H1 (cell line): ENCODE data around the gene NDC80. TPM values are rescaled to one million over a fixed set of nuclear protein-coding genes. Genes with fewer than 3 reads are reported as not detected.

Experiments
- CTCF ChIA-PET: fragments of 300-600 bp; sonication (Branson Sonifier 250); formaldehyde crosslinking; loops from one replicate; lab custom pipeline; 2021; ENCODE audit not compliant: partially characterized antibody; lab: Charles Lee
- POLR2A ChIA-PET: fragments of 300-600 bp; sonication (Branson Sonifier 250); formaldehyde crosslinking; loops from one replicate; lab custom pipeline; 2021; ENCODE audit warnings: inconsistent platforms; ENCODE audit not compliant: partially characterized antibody; lab: Charles Lee
- DNase-seq, 2 experiments: peaks; one replicate each; pipeline versions ENCODE4 v3.0.0 to v3.0.0-alpha.2; 2010 to 2022; ENCODE audit warnings: low spot score in 2 of 2, low read depth in 1 of 2, mixed read lengths in 1 of 2
- FAIRE-seq: peaks from 2 replicates; lab custom pipeline; 2011; peaks lifted over from hg19 to GRCh38; lab: Jason Lieb, UNC
- H2AFZ ChIP-seq: 2 replicates; pipeline ENCODE4 v1.8.1; 2012; ENCODE audit warnings: low read length, inconsistent platforms
- H2AK5ac ChIP-seq: 2 replicates; pipeline ENCODE4 v1.6.1; 2013; ENCODE audit warnings: low read depth, low read length
- H2BK120ac ChIP-seq: replicated peaks from 2 replicates; pipeline ENCODE3; 2013; ENCODE audit warnings: low read depth, low read length, inconsistent platforms
- H2BK12ac ChIP-seq: 2 replicates; pipeline ENCODE4 v1.6.1; 2013; ENCODE audit warnings: low read depth, low read length
- H2BK15ac ChIP-seq: 2 replicates; pipeline ENCODE4 v1.6.1; 2013; ENCODE audit warnings: low read length
- H2BK20ac ChIP-seq: 2 replicates; pipeline ENCODE4 v1.6.1; 2013; ENCODE audit warnings: low read length
- H2BK5ac ChIP-seq: 2 replicates; pipeline ENCODE4 v1.6.1; 2013; ENCODE audit warnings: low read depth, low read length
- H3K14ac ChIP-seq: 2 replicates; pipeline ENCODE4 v1.6.1; 2013; ENCODE audit warnings: inconsistent platforms; ENCODE audit not compliant: insufficient read length
- H3K18ac ChIP-seq: 2 replicates; pipeline ENCODE4 v1.6.1; 2013; ENCODE audit warnings: low read length; ENCODE audit errors: extremely low read depth
- H3K23ac ChIP-seq: 2 replicates; pipeline ENCODE4 v1.6.1; 2013; ENCODE audit warnings: inconsistent platforms; ENCODE audit not compliant: insufficient read length
- H3K23me2 ChIP-seq: 2 replicates; pipeline ENCODE4 v1.6.1; 2013; ENCODE audit warnings: low read depth, low read length
- H3K27ac ChIP-seq: 2 replicates; pipeline ENCODE4 v1.6.1; 2011; ENCODE audit warnings: low read depth, low read length, inconsistent platforms
- H3K27me3 ChIP-seq, 4 experiments: replicated peaks in 1 of 4; 1 replicate in 1 of 4; 2 replicates in 3 of 4; pipeline versions ENCODE4 v1.6.1 to v1.8.1; 2011 to 2013; ENCODE audit warnings: low read length in 3 of 4, mild to moderate bottlenecking in 3 of 4, inconsistent platforms in 2 of 4, mixed read lengths in 2 of 4, moderate library complexity in 1 of 4; ENCODE audit not compliant: control insufficient read depth in 3 of 4, insufficient read depth in 3 of 4; ENCODE audit errors: extremely low read depth in 1 of 4
- H3K36me3 ChIP-seq, 4 experiments: 2 replicates each; pipeline versions ENCODE4 v1.6.1 to v1.8.1; 2011 to 2013; ENCODE audit warnings: mild to moderate bottlenecking in 4 of 4, low read length in 3 of 4, moderate library complexity in 2 of 4, control low read depth in 1 of 4, inconsistent platforms in 1 of 4; ENCODE audit not compliant: insufficient read depth in 4 of 4, control insufficient read depth in 2 of 4
- H3K4ac ChIP-seq: replicated peaks from 2 replicates; pipeline ENCODE3; 2013; ENCODE audit warnings: low read length, low read depth, mixed read lengths, inconsistent platforms; ENCODE audit not compliant: insufficient read length
- H3K4me1 ChIP-seq, 4 experiments: replicated peaks in 1 of 4; 1 replicate in 1 of 4; 2 replicates in 3 of 4; pipeline versions ENCODE4 v1.6.1 to v1.8.1; 2011 to 2013; ENCODE audit warnings: low read length in 3 of 4, inconsistent platforms in 2 of 4, mixed read lengths in 1 of 4; ENCODE audit not compliant: insufficient read depth in 4 of 4, control insufficient read depth in 3 of 4
- H3K4me2 ChIP-seq, 2 experiments: 2 replicates each; pipeline versions ENCODE4 v1.6.1 to v1.8.1; 2011 to 2013; ENCODE audit warnings: low read depth in 2 of 2, low read length in 2 of 2, control low read depth in 1 of 2, inconsistent platforms in 1 of 2, mild to moderate bottlenecking in 1 of 2; ENCODE audit not compliant: insufficient read depth in 1 of 2
- H3K4me3 ChIP-seq, 4 experiments: fragments of 200-600, 300-600 bp in 1 of 4; sonication (generic), shearing (Covaris generic), sonication (Bioruptor Twin) in 1 of 4; 2 replicates each; pipeline versions ENCODE4 v1.5.1 to v1.8.1; 2011 to 2016; ENCODE audit warnings: low read length in 4 of 4, low read depth in 3 of 4, control low read depth in 2 of 4, inconsistent platforms in 2 of 4, mild to moderate bottlenecking in 2 of 4, mixed read lengths in 1 of 4, moderate library complexity in 1 of 4; ENCODE audit not compliant: insufficient read depth in 2 of 4; ENCODE audit errors: extremely low read depth in 1 of 4
- H3K56ac ChIP-seq: replicated peaks from 2 replicates; pipeline ENCODE3; 2013; ENCODE audit warnings: low read depth, mild to moderate bottlenecking, mixed read lengths, low read length, inconsistent platforms; ENCODE audit not compliant: insufficient read length
- H3K79me1 ChIP-seq: 2 replicates; pipeline ENCODE4 v1.6.1; 2013; ENCODE audit warnings: low read depth, low read length, control low read depth
- H3K79me2 ChIP-seq, 2 experiments: 2 replicates each; pipeline versions ENCODE4 v1.6.1 to v1.8.1; 2012 to 2013; ENCODE audit warnings: low read length in 2 of 2, mild to moderate bottlenecking in 2 of 2, inconsistent platforms in 1 of 2; ENCODE audit not compliant: insufficient read depth in 2 of 2, control insufficient read depth in 1 of 2
- H3K9ac ChIP-seq, 4 experiments: replicated peaks in 1 of 4; 1 replicate in 1 of 4; 2 replicates in 3 of 4; pipeline versions ENCODE4 v1.6.1 to v1.8.1; 2011 to 2013; ENCODE audit warnings: low read depth in 3 of 4, low read length in 3 of 4, control low read depth in 2 of 4, mild to moderate bottlenecking in 2 of 4, moderate library complexity in 2 of 4, inconsistent platforms in 1 of 4; ENCODE audit errors: extremely low read depth in 1 of 4
- H3K9me3 ChIP-seq, 2 experiments: 2 replicates each; pipeline versions ENCODE4 v1.6.1 to v1.8.1; 2012 to 2013; ENCODE audit warnings: mild to moderate bottlenecking in 2 of 2, moderate library complexity in 2 of 2, control low read depth in 1 of 2, inconsistent platforms in 1 of 2, low read depth in 1 of 2, low read length in 1 of 2, mixed read lengths in 1 of 2; ENCODE audit not compliant: insufficient read depth in 2 of 2
- H4K20me1 ChIP-seq, 2 experiments: replicated peaks in 1 of 2; 2 replicates each; pipeline versions ENCODE3 to v1.8.1; 2011 to 2013; ENCODE audit warnings: inconsistent platforms in 2 of 2, low read length in 2 of 2, mild to moderate bottlenecking in 1 of 2; ENCODE audit not compliant: insufficient read depth in 2 of 2, control insufficient read depth in 1 of 2
- H4K5ac ChIP-seq: 2 replicates; pipeline ENCODE4 v1.6.1; 2013; ENCODE audit warnings: low read length, low read depth, mixed read lengths, inconsistent platforms; ENCODE audit not compliant: insufficient read length
- H4K8ac ChIP-seq: 2 replicates; pipeline ENCODE4 v1.8.0; 2013; ENCODE audit warnings: mild to moderate bottlenecking, moderate library complexity, low read length, inconsistent platforms; ENCODE audit not compliant: insufficient read depth; ENCODE audit errors: extremely low read depth
- H4K91ac ChIP-seq: replicated peaks from 2 replicates; pipeline ENCODE3; 2013; ENCODE audit warnings: low read length, mixed read lengths, inconsistent platforms; ENCODE audit not compliant: insufficient read length
- ASH2L ChIP-seq: fragments of 200-600, 300-600 bp; sonication (generic); IDR thresholded peaks from one replicate; pipeline ENCODE4 v1.7.1; 2017; ENCODE audit warnings: low read length
- CBX8 ChIP-seq: fragments of 300-800, 300-1000 bp; sonication (generic); IDR thresholded peaks from 2 replicates; pipeline ENCODE4 v1.7.1; 2016; ENCODE audit warnings: low read depth, low read length, borderline replicate concordance
- EP300 ChIP-seq, 2 experiments: IDR thresholded peaks; 1 replicate in 1 of 2; 2 replicates in 1 of 2; pipeline ENCODE4 v1.6.1; 2011 to 2012; ENCODE audit warnings: low read depth in 2 of 2, low read length in 2 of 2, mild to moderate bottlenecking in 2 of 2, borderline replicate concordance in 1 of 2, inconsistent platforms in 1 of 2, moderate library complexity in 1 of 2
- HDAC2 ChIP-seq, 2 experiments: fragments of 300-600 bp in 1 of 2; sonication (generic) in 1 of 2; IDR thresholded peaks; 2 replicates each; pipeline ENCODE4 v1.6.1; 2011 to 2012; ENCODE audit warnings: low read depth in 2 of 2, low read length in 2 of 2, mild to moderate bottlenecking in 2 of 2, moderate library complexity in 2 of 2, borderline replicate concordance in 1 of 2, inconsistent platforms in 1 of 2
- KDM4A ChIP-seq: IDR thresholded peaks from one replicate; pipeline ENCODE4 v1.7.1; 2012; ENCODE audit warnings: low read depth, mild to moderate bottlenecking, moderate library complexity, low read length, inconsistent platforms; ENCODE audit not compliant: severe bottlenecking
- KDM5A ChIP-seq: fragments of 200-600 bp; IDR thresholded peaks from 2 replicates; pipeline ENCODE4 v1.7.1; 2012; ENCODE audit warnings: mild to moderate bottlenecking, low read length, inconsistent platforms, mixed read lengths
- POLR2A ChIP-seq, 2 experiments: IDR thresholded peaks; 1 replicate in 1 of 2; 2 replicates in 1 of 2; pipeline ENCODE4 v1.6.1; 2011; ENCODE audit warnings: low read depth in 2 of 2, low read length in 2 of 2, mild to moderate bottlenecking in 2 of 2; ENCODE audit errors: control extremely low read depth in 1 of 2
- RBBP5 ChIP-seq: IDR thresholded peaks from 2 replicates; pipeline ENCODE4 v1.7.1; 2012; ENCODE audit warnings: low read depth, mild to moderate bottlenecking, inconsistent platforms, low read length, moderate library complexity, borderline replicate concordance
- SRF ChIP-seq: IDR thresholded peaks from 2 replicates; pipeline ENCODE4 v1.6.1; 2011; ENCODE audit warnings: mild to moderate bottlenecking, low read depth, low read length, moderate library complexity
- TAF1 ChIP-seq: IDR thresholded peaks from 2 replicates; pipeline ENCODE4 v1.6.1; 2011; ENCODE audit warnings: mild to moderate bottlenecking, low read depth, low read length
- TBP ChIP-seq: IDR thresholded peaks from 2 replicates; pipeline ENCODE4 v1.6.1; 2011; ENCODE audit warnings: low read depth, low read length, improper control_type of control experiment
- WGBS, 2 experiments: shearing (Covaris generic) in 1 of 2; methylation state at CpG; one replicate each; pipeline versions ENCODE4 v1.1.6 to v1.1.7; 2013 to 2015; ENCODE audit warnings: low lambda C conversion rate in 2 of 2, mixed read lengths in 2 of 2, inconsistent platforms in 1 of 2, low coverage in 1 of 2, missing lambda C conversion rate in 1 of 2; ENCODE audit not compliant: insufficient replicate concordance in 2 of 2, insufficient coverage in 1 of 2, insufficient read length in 1 of 2; ENCODE audit errors: extremely low coverage in 1 of 2, missing lambda C conversion rate in 1 of 2; 5-methylcytosine and 5-hydroxymethylcytosine counted together
- polyA plus RNA-seq, 7 experiments: library from polyadenylated mRNA; depleted of rRNA in 3 of 7; stranded (reverse) in 5 of 7; unstranded in 2 of 7; fragments of >200 nt in 5 of 7; fragments of 200-250 nt in 2 of 7; gene quantifications; 1 replicate in 5 of 7; 2 replicates in 1 of 7; 4 replicates in 1 of 7; pipeline versions ENCODE4 v1.2.1 to v1.2.3, GENCODE V29; 2011 to 2013; ENCODE audit warnings: missing spikeins in 2 of 7, mixed read lengths in 2 of 7
- total RNA-seq: library from RNA; stranded (reverse); fragmentation: NEBNext Ultra II Directional; extraction: Animal tissue kit (Norgen Biotek cat#: 25700); gene quantifications from 2 replicates; pipeline ENCODE4 v1.2.1, GENCODE V29; 2021

Gene NDC80
- total and polyA plus RNA-seq, 2 of the 8 experiments (the other 6 are each of a cell fraction or from before 2014, with no cell fraction given) = 11.0 to 45.0 TPM

DNA sequence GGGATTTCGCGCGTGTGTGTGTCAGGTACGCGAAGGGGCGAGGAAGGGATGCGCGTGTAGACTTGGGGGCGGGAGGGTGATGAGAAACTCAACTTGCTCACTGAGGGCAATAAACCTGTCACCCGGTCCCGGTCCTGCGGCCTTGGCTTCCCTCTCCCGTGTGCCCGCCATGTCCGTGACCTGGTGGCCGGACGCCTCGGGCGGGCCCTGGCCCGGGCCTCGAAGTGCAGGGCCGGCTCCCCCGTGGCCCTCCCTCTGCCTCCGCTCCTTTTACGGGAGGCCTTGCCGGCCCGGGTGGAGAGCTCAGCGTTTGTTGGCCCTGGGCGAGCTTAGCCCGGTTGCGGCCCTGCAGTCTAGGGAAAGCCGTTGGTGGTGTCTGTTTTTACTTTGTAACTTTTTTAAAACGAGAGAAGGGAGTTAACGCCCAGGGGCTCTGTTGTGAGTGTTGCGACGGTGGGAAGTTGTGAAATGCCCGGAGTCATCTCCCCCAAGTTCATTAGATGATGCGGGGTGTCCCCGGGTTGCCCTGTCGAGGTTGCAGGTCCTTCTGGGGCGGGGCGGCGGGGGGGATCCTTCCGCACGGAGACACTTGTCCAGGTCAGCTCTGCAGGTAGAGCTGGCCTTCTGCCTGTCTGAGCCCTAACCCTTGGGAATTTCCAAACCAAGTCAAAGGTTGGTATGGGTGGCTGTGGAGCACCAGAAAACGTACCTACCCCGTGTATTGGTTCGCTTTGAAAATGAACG is 85.1 kb downstream of the NDC80 start:
- Histone ChIP-seq H3K27me3 (peaks cover 3 to 25% (median 20%) of the 10 kb centered on the region in 4 experiments), H3K23me2 (peaks cover 21% of the 10 kb centered on the region), H3K79me1 (peaks cover 6% of the 10 kb centered on the region; the same call in 1 of the 2 replicates), H4K20me1 (peaks cover 9 to 13% of the 10 kb centered on the region in 2 experiments), H3K56ac (peak overlapping the region; percentile 69), H3K9me3 (no peaks in the 10 kb centered on the region), H3K23ac (peak overlapping the region; percentile 52)
- TF ChIP-seq TAF1 (peak; percentile 22; the same call in 1 of the 2 replicates), SRF (0 out of 2 replicates have a peak, but pooled peaks have one; percentile 12), KDM4A (peak; percentile 72), POLR2A (IDR thresholded peaks at IDR 0.05; ENCODE audit: control extremely low read depth in 1 of 2, low read depth in 2 of 2, low read length in 2 of 2) (no peak; a peak in 1 of 3 replicates), ASH2L (peak; percentile 54), TBP (0 out of 2 replicates have a peak, but pooled peaks have one; percentile 0), KDM5A (no peak), EP300 (IDR thresholded peaks at IDR 0.05; ENCODE audit: borderline replicate concordance in 1 of 2, low read depth in 2 of 2, low read length in 2 of 2) (no peak), CBX8 (no peak), HDAC2 (IDR thresholded peaks at IDR 0.05; ENCODE audit: borderline replicate concordance in 1 of 2, low read depth in 2 of 2, low read length in 2 of 2) (0 out of 4 replicates have a peak, but pooled peaks of 1 of the 2 experiments have one; percentile 51), RBBP5 (0 out of 2 replicates have a peak, but pooled peaks have one; percentile 2)
- TF ChIP-seq, all 59 proteins: peak for 7
- Histone ChIP-seq H4K91ac (no peak overlapping the region), H3K9ac (peak overlapping the region; percentile 61 to 87 (median 74)), H3K4me2 (peak overlapping the region; percentile 89 to 91), H2BK20ac (no peak overlapping the region), H2AK5ac (no peak overlapping the region), H4K8ac (peak overlapping the region; percentile 85; the same call in 1 of the 2 replicates), H3K4me1 (peaks cover 0 to 9% (median 4%) of the 10 kb centered on the region in 4 experiments; a peak in 5 of 7 replicates), H2BK5ac (no peak overlapping the region), H2BK120ac (no peak overlapping the region), H2AFZ (no peak overlapping the region), H3K27ac (peak overlapping the region; percentile 69; the same call in 1 of the 2 replicates), H3K79me2 (peaks cover 0 to 49% of the 10 kb centered on the region in 2 experiments; a peak in 2 of 4 replicates), H3K4ac (no peak overlapping the region), H2BK15ac (no peak overlapping the region), H2BK12ac (no peak overlapping the region), H3K4me3 (peak overlapping the region; percentile 66 to 97 (median 86)), H4K5ac (no peak overlapping the region), H3K14ac (no peak overlapping the region), H3K36me3 (no peaks in the 10 kb centered on the region), H3K18ac (peak overlapping the region; percentile 90)
- DNase-seq (no peak), FAIRE-seq (no peak)
- WGBS, 2 experiments = 3% methylated on average over 46 of the region's 49 CpGs; no CpG with 5 or more reads in 1 of the 2 experiments
- POLR2A ChIA-PET = interaction anchor here (0.7 to 2.0 kb wide), 19 partner anchors 7 to 590 kb away, joined by 3 to 9 read pairs (median 4); partner anchors contain the start of genes METTL4 and NDC80
- CTCF ChIA-PET = no interaction called here
